ENCODE results near the gene NKX1-2.
A peak's percentile ranks its signal among the peaks of the same experiment; 100 is the strongest.

NKX1-2 gene

GRCh38 chr10:124450012-124450782 is at the start of gene NKX1-2:
TSS of gene NKX1-2 (minus strand) at chr10:124450035. CDS start at chr10:124449943, 92 bp downstream.
- H3K4me3 Mint-ChIP-seq = peak within 1 kb of the TSS; percentile 21
- H3K27me3 Mint-ChIP-seq = peaks cover 97% of the 10 kb centered on the region
- no peak for DNase-seq
- CTCF ChIA-PET = no interaction called here
- peaks cover 20% of the 10 kb centered on the region for H3K4me1 Mint-ChIP-seq
- H3K9me3 Mint-ChIP-seq = no peaks in the 10 kb centered on the region
- peaks cover 2% of the 10 kb centered on the region for H3K36me3 Mint-ChIP-seq
- H3K27ac Mint-ChIP-seq = no peak within 1 kb of the TSS

- Mint-ChIP-seq H3K4me1 (peaks cover 14% of the 10 kb centered on the region), H3K36me3 (peaks cover 16% of the 10 kb centered on the region), H3K4me3 (no peak overlapping the region), H3K27me3 (no peaks in the 10 kb centered on the region), H3K27ac (no peak overlapping the region), H3K9me3 (peaks cover 5% of the 10 kb centered on the region)
- no peak for DNase-seq
- CTCF ChIA-PET = no interaction called here
Measured at GRCh38 chr10:124498056-124498455, 48.2 kb upstream of the NKX1-2 start.

- peaks cover 16% of the 10 kb centered on the region for H3K36me3 Mint-ChIP-seq
- peaks cover 17% of the 10 kb centered on the region for H3K4me1 Mint-ChIP-seq
- H3K27ac Mint-ChIP-seq = no peak overlapping the region
- CTCF ChIA-PET = no interaction called here
- H3K27me3 Mint-ChIP-seq = no peaks in the 10 kb centered on the region
- DNase-seq = no peak
- H3K4me3 Mint-ChIP-seq = no peak overlapping the region
- H3K9me3 Mint-ChIP-seq = peaks cover 5% of the 10 kb centered on the region
Measured at GRCh38 chr10:124497196-124497881, 47.5 kb upstream of the NKX1-2 start.

GRCh38 chr10:124496620-124497019 is 46.8 kb upstream of the NKX1-2 start:
- Mint-ChIP-seq H3K36me3 (peaks cover 13% of the 10 kb centered on the region), H3K27me3 (no peaks in the 10 kb centered on the region), H3K27ac (no peak overlapping the region), H3K9me3 (peaks cover 5% of the 10 kb centered on the region), H3K4me1 (peaks cover 17% of the 10 kb centered on the region), H3K4me3 (no peak overlapping the region)
- CTCF ChIA-PET = no interaction called here
- no peak for DNase-seq

- Mint-ChIP-seq H3K4me3 (no peak overlapping the region), H3K4me1 (peaks cover 17% of the 10 kb centered on the region), H3K9me3 (peaks cover 5% of the 10 kb centered on the region), H3K36me3 (peaks cover 10% of the 10 kb centered on the region), H3K27me3 (no peaks in the 10 kb centered on the region), H3K27ac (no peak overlapping the region)
- DNase-seq = no peak
- CTCF ChIA-PET = no interaction called here
Measured at GRCh38 chr10:124496150-124496549, 46.3 kb upstream of the NKX1-2 start.

GRCh38 chr10:124495725-124496124 is 45.9 kb upstream of the NKX1-2 start:
- Mint-ChIP-seq H3K9me3 (peaks cover 1% of the 10 kb centered on the region), H3K27me3 (no peaks in the 10 kb centered on the region), H3K27ac (no peak overlapping the region), H3K4me1 (peaks cover 17% of the 10 kb centered on the region), H3K4me3 (no peak overlapping the region), H3K36me3 (peaks cover 5% of the 10 kb centered on the region)
- DNase-seq = no peak
- CTCF ChIA-PET = no interaction called here

- Mint-ChIP-seq H3K9me3 (no peaks in the 10 kb centered on the region), H3K4me1 (peaks cover 17% of the 10 kb centered on the region), H3K27me3 (no peaks in the 10 kb centered on the region), H3K27ac (no peak overlapping the region), H3K4me3 (no peak overlapping the region), H3K36me3 (peaks cover 3% of the 10 kb centered on the region)
- DNase-seq = no peak
- CTCF ChIA-PET = no interaction called here
Measured at GRCh38 chr10:124495162-124495561, 45.3 kb upstream of the NKX1-2 start.

GRCh38 chr10:124494046-124494807 is 44.4 kb upstream of the NKX1-2 start:
- peak; percentile 48 for DNase-seq
- CTCF ChIA-PET = interaction anchor here (0.7 kb wide), 1 partner anchor 32 kb away, joined by 3 read pairs; no protein-coding TSS in a partner anchor
- Mint-ChIP-seq H3K4me3 (peak overlapping the region; percentile 62), H3K27ac (peak overlapping the region; percentile 88), H3K27me3 (no peaks in the 10 kb centered on the region), H3K4me1 (peaks cover 17% of the 10 kb centered on the region), H3K9me3 (no peaks in the 10 kb centered on the region), H3K36me3 (no peaks in the 10 kb centered on the region)

GRCh38 chr10:124493214-124493882 is 43.5 kb upstream of the NKX1-2 start:
- Mint-ChIP-seq H3K36me3 (no peaks in the 10 kb centered on the region), H3K9me3 (no peaks in the 10 kb centered on the region), H3K4me3 (peak overlapping the region; percentile 28), H3K27me3 (no peaks in the 10 kb centered on the region), H3K27ac (peak overlapping the region; percentile 88), H3K4me1 (peaks cover 17% of the 10 kb centered on the region)
- CTCF ChIA-PET = interaction anchor here (1.3 kb wide), 1 partner anchor 29 kb away, joined by 4 read pairs; no protein-coding TSS in a partner anchor
- DNase-seq = no peak

- Mint-ChIP-seq H3K4me1 (peaks cover 17% of the 10 kb centered on the region), H3K4me3 (no peak overlapping the region), H3K27me3 (no peaks in the 10 kb centered on the region), H3K36me3 (peaks cover 1% of the 10 kb centered on the region), H3K9me3 (no peaks in the 10 kb centered on the region), H3K27ac (no peak overlapping the region)
- CTCF ChIA-PET = interaction anchor here (1.3 kb wide), 1 partner anchor 28 kb away, joined by 4 read pairs; no protein-coding TSS in a partner anchor
- no peak for DNase-seq
Measured at GRCh38 chr10:124492266-124492665, 42.4 kb upstream of the NKX1-2 start.

GRCh38 chr10:124491105-124491504 is 41.3 kb upstream of the NKX1-2 start:
- Mint-ChIP-seq H3K4me1 (peaks cover 17% of the 10 kb centered on the region), H3K4me3 (no peak overlapping the region), H3K27ac (no peak overlapping the region), H3K36me3 (peaks cover 11% of the 10 kb centered on the region), H3K27me3 (no peaks in the 10 kb centered on the region), H3K9me3 (peaks cover 6% of the 10 kb centered on the region)
- no peak for DNase-seq
- CTCF ChIA-PET = no interaction called here

GRCh38 chr10:124486635-124487034 is 36.8 kb upstream of the NKX1-2 start:
- DNase-seq = no peak
- CTCF ChIA-PET = no interaction called here
- Mint-ChIP-seq H3K27me3 (no peaks in the 10 kb centered on the region), H3K36me3 (peaks cover 13% of the 10 kb centered on the region), H3K4me3 (no peak overlapping the region), H3K27ac (no peak overlapping the region), H3K4me1 (no peaks in the 10 kb centered on the region), H3K9me3 (peaks cover 6% of the 10 kb centered on the region)

GRCh38 chr10:124484661-124485060 is 34.8 kb upstream of the NKX1-2 start:
- H3K4me1 Mint-ChIP-seq = no peaks in the 10 kb centered on the region
- H3K36me3 Mint-ChIP-seq = peaks cover 13% of the 10 kb centered on the region
- H3K27ac Mint-ChIP-seq = no peak overlapping the region
- no peaks in the 10 kb centered on the region for H3K27me3 Mint-ChIP-seq
- peaks cover 6% of the 10 kb centered on the region for H3K9me3 Mint-ChIP-seq
- H3K4me3 Mint-ChIP-seq = no peak overlapping the region
- CTCF ChIA-PET = no interaction called here
- DNase-seq = no peak

- Mint-ChIP-seq H3K4me1 (no peaks in the 10 kb centered on the region), H3K4me3 (no peak overlapping the region), H3K27me3 (no peaks in the 10 kb centered on the region), H3K27ac (no peak overlapping the region), H3K36me3 (peaks cover 13% of the 10 kb centered on the region), H3K9me3 (peaks cover 6% of the 10 kb centered on the region)
- CTCF ChIA-PET = no interaction called here
- DNase-seq = no peak
Measured at GRCh38 chr10:124484031-124484430, 34.2 kb upstream of the NKX1-2 start.

All from activated naive CD4-positive, alpha-beta T cell treated with anti-CD3 and anti-CD28 coated beads, Interleukin-2, amount 10 ng/mL, durations not matched to agents 7 days and 5 days (primary cell).